Esophagus muscularis mucosa (tissue), 4 donors: Measurements from ENCODE around the gene CTSD. TPM values are rescaled to one million over a fixed set of nuclear protein-coding genes. Genes with fewer than 3 reads are reported as not detected.

Source experiments
- DNase-seq: peaks from one replicate; pipeline ENCODE4 v3.0.0-alpha.2; 2017; ENCODE audit errors: extremely low spot score
- H3K27ac ChIP-seq, 4 donors: fragments of 200-600 bp; sonication (generic); replicated peaks in 1 of 4; 1 replicate in 3 of 4; 2 replicates in 1 of 4; pipeline ENCODE4 v1.5.1; 2016 to 2019; ENCODE audit warnings: mild to moderate bottlenecking in 1 of 4
- H3K27me3 ChIP-seq, 4 donors: fragments of 200-600 bp; sonication (generic); one replicate each; pipeline versions ENCODE4 v1.5.1 to v1.6.0; 2016 to 2019
- H3K36me3 ChIP-seq, 4 donors: fragments of 200-600 bp; sonication (generic); one replicate each; pipeline ENCODE4 v1.5.1; 2016 to 2019
- H3K4me1 ChIP-seq, 4 donors: fragments of 200-600 bp; sonication (generic); one replicate each; pipeline ENCODE4 v1.5.1; 2016 to 2019
- H3K4me3 ChIP-seq, 4 donors: fragments of 200-600 bp; sonication (generic); 1 replicate in 2 of 4; 2 replicates in 2 of 4; pipeline ENCODE4 v1.5.1; 2016 to 2019; ENCODE audit warnings: mild to moderate bottlenecking in 4 of 4, moderate library complexity in 1 of 4
- H3K9me3 ChIP-seq, 4 donors: fragments of 200-600 bp; sonication (generic); 1 replicate in 3 of 4; 2 replicates in 1 of 4; pipeline ENCODE4 v1.5.1; 2016 to 2019
- EP300 ChIP-seq: sonication (generic); formaldehyde crosslinking; IDR thresholded peaks from one replicate; pipeline ENCODE4 v1.6.1; 2017; ENCODE audit warnings: antibody characterized with exemption
- POLR2A ChIP-seq: fragments of 450-650 bp; IDR thresholded peaks from one replicate; pipeline ENCODE4 v1.6.1; 2017; ENCODE audit warnings: antibody characterized with exemption, moderate library complexity, mild to moderate bottlenecking, low read depth
- POLR2AphosphoS5 ChIP-seq, 2 donors: sonication (generic); formaldehyde crosslinking; IDR thresholded peaks; one replicate each; pipeline ENCODE4 v1.6.1; 2017; ENCODE audit warnings: antibody characterized with exemption in 2 of 2
- WGBS: methylation state at CpG from one replicate; pipeline ENCODE4 v1.1.5; 2018; 5-methylcytosine and 5-hydroxymethylcytosine counted together
- intact Hi-C: fragments of 100-400 bp; cut with DNase I; formaldehyde crosslinking; loops from one replicate; pipeline ENCODE4 v1.15.1; 2023
- total RNA-seq, 4 donors: library from RNA; depleted of rRNA; stranded (reverse); fragments of >200 nt; gene quantifications; one replicate each; pipeline versions ENCODE4 v1.1.0 to v1.2.1, GENCODE V29; 2016
- TF ChIP-seq, protein P1 (sequence below), 3 experiments: fragments of 200-600 bp in 2 of 3; fragments of 450-650 bp in 1 of 3; sonication (generic) in 2 of 3; IDR thresholded peaks; one replicate each; pipeline ENCODE4 v1.5.1; 2017 to 2019; ENCODE audit warnings: antibody characterized with exemption in 3 of 3, mild to moderate bottlenecking in 2 of 3, moderate library complexity in 1 of 3

CTSD gene
- total RNA-seq, 4 donors from 2014 or later: 186 to 338 (median 270) TPM

DNA sequence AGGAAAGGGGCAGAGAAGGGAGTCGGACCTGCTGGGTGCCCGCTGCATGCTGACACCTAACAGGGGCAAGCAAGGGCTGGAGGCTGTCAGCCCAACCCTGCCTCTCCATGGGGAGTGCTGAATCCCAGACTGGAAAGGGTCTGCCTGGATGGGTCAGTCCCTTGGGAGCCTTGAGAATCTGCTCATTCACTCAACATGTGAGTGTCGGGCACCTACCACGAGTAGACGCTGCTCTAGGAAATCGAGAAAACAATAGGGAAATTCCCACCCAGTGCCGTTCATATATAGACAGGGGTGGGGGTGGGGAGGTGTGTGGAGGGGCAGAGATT is 4.4 kb upstream of the CTSD start:
- DNase-seq: no peak
- no peaks in the 10 kb centered on the region for H3K9me3 ChIP-seq
- H3K27me3 ChIP-seq: no peaks in the 10 kb centered on the region
- 84% methylated on average over 7 of the region's 7 CpGs for WGBS
- H3K27ac ChIP-seq: no peak overlapping the region
- intact Hi-C loops: no loop called here
- TF ChIP-seq POLR2A (no peak), EP300 (no peak), POLR2AphosphoS5 (IDR thresholded peaks at IDR 0.05) (no peak)
- TF ChIP-seq, protein P1, sequence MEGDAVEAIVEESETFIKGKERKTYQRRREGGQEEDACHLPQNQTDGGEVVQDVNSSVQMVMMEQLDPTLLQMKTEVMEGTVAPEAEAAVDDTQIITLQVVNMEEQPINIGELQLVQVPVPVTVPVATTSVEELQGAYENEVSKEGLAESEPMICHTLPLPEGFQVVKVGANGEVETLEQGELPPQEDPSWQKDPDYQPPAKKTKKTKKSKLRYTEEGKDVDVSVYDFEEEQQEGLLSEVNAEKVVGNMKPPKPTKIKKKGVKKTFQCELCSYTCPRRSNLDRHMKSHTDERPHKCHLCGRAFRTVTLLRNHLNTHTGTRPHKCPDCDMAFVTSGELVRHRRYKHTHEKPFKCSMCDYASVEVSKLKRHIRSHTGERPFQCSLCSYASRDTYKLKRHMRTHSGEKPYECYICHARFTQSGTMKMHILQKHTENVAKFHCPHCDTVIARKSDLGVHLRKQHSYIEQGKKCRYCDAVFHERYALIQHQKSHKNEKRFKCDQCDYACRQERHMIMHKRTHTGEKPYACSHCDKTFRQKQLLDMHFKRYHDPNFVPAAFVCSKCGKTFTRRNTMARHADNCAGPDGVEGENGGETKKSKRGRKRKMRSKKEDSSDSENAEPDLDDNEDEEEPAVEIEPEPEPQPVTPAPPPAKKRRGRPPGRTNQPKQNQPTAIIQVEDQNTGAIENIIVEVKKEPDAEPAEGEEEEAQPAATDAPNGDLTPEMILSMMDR (IDR thresholded peaks at IDR 0.05): no peak
- peaks cover 10 to 26% (median 24%) of the 10 kb centered on the region in 4 donors for H3K4me1 ChIP-seq
- H3K36me3 ChIP-seq: no peaks in the 10 kb centered on the region
- H3K4me3 ChIP-seq: no peak overlapping the region

DNA sequence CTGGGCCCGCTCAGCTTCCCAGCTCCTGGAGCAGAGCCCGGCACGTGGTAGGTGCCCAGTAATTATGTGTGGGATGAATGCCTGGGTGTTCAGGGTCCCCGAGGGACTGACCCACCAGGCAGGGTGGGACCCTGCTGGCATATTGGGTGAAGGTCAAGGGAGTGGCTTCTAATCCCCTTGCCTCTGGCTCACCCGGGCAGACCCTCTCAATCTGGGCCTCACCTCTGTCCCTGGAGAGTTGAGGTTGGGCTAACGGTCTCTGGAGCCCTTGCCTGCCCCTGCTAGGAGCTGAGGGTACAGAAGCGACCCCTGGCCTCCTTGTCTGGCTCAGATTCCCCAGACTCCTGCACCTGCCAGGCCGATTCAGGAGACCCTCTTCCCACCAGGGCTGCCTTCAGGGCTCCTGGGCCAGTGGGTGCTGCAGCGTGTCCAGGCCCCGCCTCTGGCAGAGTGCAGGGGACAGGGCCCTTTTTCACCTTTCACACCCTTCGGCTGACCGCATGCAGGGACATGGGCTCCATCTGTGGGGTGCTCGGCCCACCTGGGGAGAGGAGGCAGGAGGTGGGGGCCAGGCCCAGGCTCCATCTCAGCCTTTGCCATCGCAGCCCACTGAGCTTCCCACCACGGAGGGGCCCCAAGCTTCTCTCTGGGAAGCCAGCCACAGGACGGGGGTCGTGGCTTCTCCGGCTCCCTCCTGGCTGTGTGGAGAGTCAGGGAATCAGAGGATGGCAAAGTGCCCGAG is 3.8 kb upstream of the CTSD start:
- DNase-seq: no peak
- H3K27me3 ChIP-seq: no peaks in the 10 kb centered on the region
- H3K4me3 ChIP-seq: no peak overlapping the region
- H3K4me1 ChIP-seq: peaks cover 11 to 26% (median 24%) of the 10 kb centered on the region in 4 donors
- H3K9me3 ChIP-seq: no peaks in the 10 kb centered on the region
- intact Hi-C loops: no loop called here
- WGBS: 84% methylated on average over 17 of the region's 19 CpGs
- TF ChIP-seq, protein P1 (IDR thresholded peaks at IDR 0.05): no peak
- TF ChIP-seq POLR2A (no peak), POLR2AphosphoS5 (IDR thresholded peaks at IDR 0.05) (no peak), EP300 (no peak)
- no peaks in the 10 kb centered on the region for H3K36me3 ChIP-seq
- H3K27ac ChIP-seq: no peak overlapping the region

DNA sequence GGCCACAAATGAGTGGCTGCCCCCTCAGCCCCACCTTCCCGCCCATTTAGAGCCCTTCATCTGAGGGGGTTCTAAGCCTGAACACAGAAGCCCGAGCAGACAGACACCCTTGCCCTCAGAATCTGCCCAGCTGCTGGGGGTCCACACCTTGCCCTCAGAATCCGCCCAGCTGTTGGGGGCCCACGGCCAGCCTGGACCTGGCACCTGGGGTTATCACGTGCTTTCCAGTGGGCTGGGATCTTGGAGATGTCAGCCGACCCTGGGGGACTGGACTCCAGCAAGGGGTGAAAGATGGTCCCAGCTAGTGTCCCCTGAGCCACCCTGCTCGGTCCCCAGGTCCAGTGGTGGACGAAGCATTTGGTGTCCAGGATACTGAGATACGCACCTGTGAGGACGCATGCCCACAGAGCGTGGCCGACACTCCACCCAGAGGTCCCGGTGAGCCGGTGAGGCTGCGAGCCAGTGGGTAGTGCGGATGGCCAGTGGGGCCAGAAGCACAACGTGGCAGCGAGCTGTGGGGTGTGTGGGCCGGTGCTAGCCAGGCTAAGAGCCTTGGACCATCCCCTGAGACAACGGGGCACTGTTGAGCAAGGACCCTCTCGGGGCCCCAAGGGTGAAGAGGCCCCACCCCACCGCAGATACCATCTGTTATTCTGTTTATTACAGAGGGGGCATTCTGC is 3.1 kb upstream of the CTSD start:
- WGBS: 95% methylated on average over 22 of the region's 22 CpGs
- DNase-seq: no peak
- Histone ChIP-seq H3K9me3 (no peaks in the 10 kb centered on the region), H3K4me3 (no peak overlapping the region), H3K27me3 (no peaks in the 10 kb centered on the region), H3K27ac (no peak overlapping the region), H3K36me3 (no peaks in the 10 kb centered on the region), H3K4me1 (peaks cover 14 to 26% (median 25%) of the 10 kb centered on the region in 4 donors)
- no peak for TF ChIP-seq EP300
- no peak for TF ChIP-seq POLR2A
- no peak for TF ChIP-seq POLR2AphosphoS5 (IDR thresholded peaks at IDR 0.05)
- TF ChIP-seq, protein P1 (IDR thresholded peaks at IDR 0.05): no peak
- intact Hi-C loops: no loop called here

DNA sequence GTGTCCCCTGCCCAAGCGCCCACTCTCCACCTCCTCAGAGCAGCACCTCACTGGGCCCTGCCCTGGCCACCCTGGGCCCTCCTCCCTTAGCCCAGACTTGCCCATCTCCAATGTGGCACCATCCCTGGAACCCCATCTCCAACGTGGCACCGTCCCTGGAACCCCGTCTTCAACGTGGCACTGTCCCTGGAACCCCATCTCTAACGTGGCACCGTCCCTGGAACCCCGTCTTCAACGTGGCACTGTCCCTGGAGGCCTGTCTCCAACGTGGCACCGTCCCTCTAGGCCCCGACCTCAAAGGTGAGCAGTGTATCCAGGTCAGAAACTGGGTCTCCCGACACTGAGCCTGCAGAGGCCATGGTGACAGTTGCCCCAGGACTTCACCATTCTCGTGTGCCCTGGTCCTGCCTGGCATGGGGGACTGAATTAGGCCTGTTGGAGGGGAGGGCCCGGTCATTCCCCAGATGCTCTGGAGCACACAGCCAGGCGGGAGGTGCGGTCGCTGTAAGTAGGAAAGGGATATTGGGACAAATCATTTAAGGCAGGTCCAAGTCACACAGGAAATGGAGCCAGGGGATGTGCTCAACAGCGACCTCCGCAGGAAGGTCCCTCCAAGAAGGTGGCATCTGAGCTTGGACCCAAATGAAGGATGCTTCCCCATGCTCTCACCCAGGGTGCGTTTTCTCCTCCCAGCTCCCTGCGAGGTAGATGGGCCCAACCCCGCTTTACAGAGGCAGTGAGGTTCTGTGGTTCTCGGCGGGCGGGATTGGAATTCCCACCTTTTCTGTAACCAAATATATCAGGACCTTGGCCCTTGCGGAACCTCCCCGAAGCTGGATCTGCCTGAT is 2.4 kb upstream of the CTSD start:
- H3K27ac ChIP-seq: no peak overlapping the region
- no peak overlapping the region for H3K4me3 ChIP-seq
- TF ChIP-seq, protein P1 (IDR thresholded peaks at IDR 0.05): no peak
- TF ChIP-seq POLR2A (no peak), EP300 (no peak), POLR2AphosphoS5 (IDR thresholded peaks at IDR 0.05) (no peak)
- DNase-seq: no peak
- intact Hi-C loops: no loop called here
- H3K27me3 ChIP-seq: no peaks in the 10 kb centered on the region
- H3K9me3 ChIP-seq: no peaks in the 10 kb centered on the region
- peaks cover 22 to 33% (median 32%) of the 10 kb centered on the region in 4 donors for H3K4me1 ChIP-seq
- peaks cover 0 to 5% (median 3%) of the 10 kb centered on the region in 4 donors for H3K36me3 ChIP-seq
- 88% methylated on average over 19 of the region's 28 CpGs for WGBS
